D721Med (cell line): ENCODE measurements around the gene MRM3.
A peak's percentile ranks its signal among the peaks of the same experiment; 100 is the strongest.
"Not testable (repeated sequence)": the region's sequence is repeated elsewhere in the genome, so short reads cannot be mapped to it uniquely, and the experiment has no call there.

Experiments
- DNase-seq: peaks from one replicate; pipeline ENCODE4 v3.0.0; 2011; ENCODE audit warnings: low spot score; ENCODE audit not compliant: insufficient read length
- FAIRE-seq: peaks from 2 replicates; lab custom pipeline; 2011; peaks lifted over from hg19 to GRCh38; lab: Jason Lieb, UNC
- CTCF ChIP-seq: IDR thresholded peaks from 2 replicates; pipeline ENCODE4 v1.5.1; 2012; ENCODE audit warnings: mild to moderate bottlenecking, control low read depth; ENCODE audit not compliant: insufficient read depth; ENCODE audit errors: missing control alignments

Gene MRM3

GRCh38 chr17:787641-788221, 5.6 kb downstream of the MRM3 start:
- FAIRE-seq (no peak), DNase-seq (no peak)
- no peak for TF ChIP-seq CTCF

- TF ChIP-seq CTCF, result no peak
- DNase-seq (no peak), FAIRE-seq (no peak)
These were observed 6.4 kb downstream of the MRM3 start for GRCh38 chr17:788551-788950.

- FAIRE-seq (no peak), DNase-seq (no peak)
- no peak for TF ChIP-seq CTCF
These were observed 7.1 kb downstream of the MRM3 start for GRCh38 chr17:789160-789840.

GRCh38 chr17:789931-790873, 8.0 kb downstream of the MRM3 start:
- DNase-seq, FAIRE-seq: not testable (repeated sequence)

GRCh38 chr17:790874-791247, 8.7 kb downstream of the MRM3 start:
- not testable (repeated sequence) for FAIRE-seq

GRCh38 chr17:791829-792228, 9.7 kb downstream of the MRM3 start:
- DNase-seq, result no peak
- TF ChIP-seq CTCF, result no peak
- no peak for FAIRE-seq

More at GRCh38 chr17:790874-791247, 8.7 kb downstream of the MRM3 start:
- DNase-seq, result not testable (repeated sequence)

- DNase-seq (no peak), FAIRE-seq (no peak)
- no peak for TF ChIP-seq CTCF
These were observed 10.1 kb downstream of the MRM3 start for GRCh38 chr17:792277-792676.

GRCh38 chr17:794876-795275, 12.7 kb downstream of the MRM3 start:
- FAIRE-seq, result peak; percentile 67
- peak; percentile 78 for TF ChIP-seq CTCF
- no peak for DNase-seq
